GM19025 (cell line): ENCODE measurements around the gene IFNL2.
"Not testable (repeated sequence)": the region's sequence is repeated elsewhere in the genome, so short reads cannot be mapped to it uniquely, and the experiment has no call there.

Experiments used
- ATAC-seq: cut with Tn5 transposase; IDR thresholded peaks from one replicate; pipeline ENCODE4 v1.9.1; 2021; ENCODE audit warnings: mild to moderate bottlenecking, low read depth, moderate library complexity; ENCODE audit not compliant: unreplicated experiment

Gene IFNL2

GRCh38 chr19:39268085-39268484, at the start of gene IFNL2:
IFNL2 (plus strand) TSS chr19:39268396; CDS start chr19:39268569, 173 bp downstream.
- not testable (repeated sequence) for ATAC-seq

- not testable (repeated sequence) for ATAC-seq
These were observed 49.1 kb upstream of the IFNL2 start for GRCh38 chr19:39219108-39219507.

GRCh38 chr19:39223703-39224279, 44.4 kb upstream of the IFNL2 start:
- ATAC-seq, result no peak

GRCh38 chr19:39224910-39225309, 43.3 kb upstream of the IFNL2 start:
- no peak for ATAC-seq

GRCh38 chr19:39230096-39230764, 38.0 kb upstream of the IFNL2 start:
- ATAC-seq, result no peak

- no peak for ATAC-seq
These were observed 35.5 kb upstream of the IFNL2 start for GRCh38 chr19:39232708-39233107.

GRCh38 chr19:39236527-39236926, 31.7 kb upstream of the IFNL2 start:
- no peak for ATAC-seq

- no peak for ATAC-seq
These were observed 30.7 kb upstream of the IFNL2 start for GRCh38 chr19:39237200-39238184.

- ATAC-seq, result no peak
These were observed 30.0 kb upstream of the IFNL2 start for GRCh38 chr19:39238209-39238608.

GRCh38 chr19:39238944-39239343, 29.3 kb upstream of the IFNL2 start:
- ATAC-seq, result no peak

- ATAC-seq, result no peak
These were observed 27.8 kb upstream of the IFNL2 start for GRCh38 chr19:39240421-39240820.

- not testable (repeated sequence) for ATAC-seq
These were observed 24.5 kb upstream of the IFNL2 start for GRCh38 chr19:39243741-39244140.

- ATAC-seq, result not testable (repeated sequence)
These were observed 23.6 kb upstream of the IFNL2 start, which contains the start of gene IFNL3 for GRCh38 chr19:39244410-39245100. IFNL3 (minus strand) TSS chr19:39245006; CDS start chr19:39244967, 39 bp downstream.

GRCh38 chr19:39245166-39245565, 23.0 kb upstream of the IFNL2 start:
- ATAC-seq, result not testable (repeated sequence)

- no peak for ATAC-seq
These were observed 21.1 kb upstream of the IFNL2 start for GRCh38 chr19:39246951-39247669.

GRCh38 chr19:39247701-39248664, 20.2 kb upstream of the IFNL2 start:
- ATAC-seq, result no peak

- ATAC-seq, result no peak
These were observed 19.4 kb upstream of the IFNL2 start, which contains the start of gene IFNL4 for GRCh38 chr19:39248806-39249205. IFNL4 (minus strand) TSS chr19:39248856.

GRCh38 chr19:39251081-39251480, 17.1 kb upstream of the IFNL2 start:
- ATAC-seq, result no peak

- no peak for ATAC-seq
These were observed 16.4 kb upstream of the IFNL2 start for GRCh38 chr19:39251846-39252245.
